NCI-H1417 (cell line): ENCODE results near the gene ROBO4.

Experiments used
- DNase-seq, 3 experiments: peaks; one replicate each; lab custom pipeline; 2025; lab: John Stamatoyannopoulos, UW

Gene ROBO4

DNA sequence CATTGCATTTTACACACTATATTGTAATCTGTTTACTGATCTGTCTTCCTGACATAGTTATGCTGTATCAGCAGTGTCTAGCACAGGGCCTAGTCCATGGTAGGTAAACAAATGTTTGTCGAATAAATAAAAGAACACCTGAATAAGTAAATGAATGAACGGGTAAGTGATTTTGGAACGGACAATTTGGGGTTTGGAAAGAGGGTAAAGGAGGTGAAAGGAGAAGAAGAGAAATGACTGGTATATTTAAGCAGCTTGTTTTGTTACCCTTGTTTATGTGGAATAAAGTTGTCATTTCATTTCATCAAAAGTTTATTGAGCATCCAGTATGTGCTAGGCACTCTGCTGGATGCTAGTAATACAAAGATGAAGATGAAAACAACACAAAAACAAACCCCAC, 21.3 kb upstream of the ROBO4 start, which contains the start of gene HEPN1:
TSS of gene HEPN1 (plus strand) at position 301 of the 400 bp plus-strand sequence.
- no peak for DNase-seq

GRCh38 chr11:124917115-124917637, 19.5 kb upstream of the ROBO4 start:
- DNase-seq: no peak

GRCh38 chr11:124916370-124916710, 18.7 kb upstream of the ROBO4 start:
- DNase-seq: no peak

GRCh38 chr11:124915541-124916369, 18.1 kb upstream of the ROBO4 start:
- no peak for DNase-seq

GRCh38 chr11:124902616-124903015, 5.0 kb upstream of the ROBO4 start:
- no peak for DNase-seq

DNA sequence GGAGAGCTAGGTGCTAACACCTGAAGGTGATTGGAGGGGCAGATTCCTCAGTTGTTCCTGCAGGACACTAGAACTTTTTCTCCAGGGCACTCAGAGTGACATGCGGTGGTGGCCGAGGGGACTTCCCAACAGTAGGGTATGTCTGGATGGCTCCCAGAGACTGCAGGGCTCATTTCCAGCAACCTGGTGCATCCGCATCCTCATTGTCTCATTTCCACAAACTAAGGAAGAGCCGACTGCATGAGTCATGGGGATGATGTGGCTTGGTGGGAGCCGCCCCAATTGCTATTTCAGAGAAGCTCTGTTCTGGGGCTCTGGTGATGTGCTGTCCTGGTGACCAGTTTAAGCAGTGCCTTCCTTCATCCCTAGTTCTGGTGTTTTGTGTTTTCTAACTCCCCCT, 2.8 kb upstream of the ROBO4 start:
- DNase-seq: no peak

DNA sequence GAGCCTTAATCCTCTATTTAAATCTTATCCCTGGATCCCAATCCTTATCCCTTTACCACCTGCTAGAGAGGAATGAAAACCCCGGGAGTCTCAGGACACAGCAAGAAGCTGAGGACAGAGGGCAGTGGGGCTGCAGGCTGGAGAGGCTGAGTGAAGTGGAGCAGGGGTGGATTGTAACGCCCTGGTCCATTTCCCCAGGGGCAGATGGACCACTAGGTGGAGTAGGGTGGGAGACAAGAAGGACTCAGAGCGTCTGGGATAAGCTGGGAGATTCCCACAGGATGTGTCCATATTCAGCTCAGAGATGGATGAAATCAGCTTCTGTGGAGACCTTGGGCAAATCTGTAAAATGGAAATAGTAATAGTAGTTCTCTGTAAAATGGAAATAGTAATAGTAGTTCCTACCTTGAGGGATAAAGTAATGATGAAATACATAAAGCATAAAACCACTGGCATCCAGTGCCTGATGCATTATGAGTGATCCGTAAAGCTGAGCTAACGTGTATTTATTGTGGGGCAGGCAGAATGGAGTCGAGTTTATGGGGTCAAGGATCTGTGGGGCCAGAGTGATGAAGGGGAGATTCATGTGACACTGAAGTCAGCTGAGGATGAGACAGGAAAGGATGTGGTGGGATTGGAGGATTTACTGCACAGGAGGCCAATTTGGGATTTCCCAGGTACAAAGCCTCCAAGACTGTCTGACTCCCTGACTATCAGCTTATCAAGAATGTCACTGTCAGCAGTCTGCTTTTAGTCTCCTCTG, 1.9 kb upstream of the ROBO4 start:
- no peak for DNase-seq

DNA sequence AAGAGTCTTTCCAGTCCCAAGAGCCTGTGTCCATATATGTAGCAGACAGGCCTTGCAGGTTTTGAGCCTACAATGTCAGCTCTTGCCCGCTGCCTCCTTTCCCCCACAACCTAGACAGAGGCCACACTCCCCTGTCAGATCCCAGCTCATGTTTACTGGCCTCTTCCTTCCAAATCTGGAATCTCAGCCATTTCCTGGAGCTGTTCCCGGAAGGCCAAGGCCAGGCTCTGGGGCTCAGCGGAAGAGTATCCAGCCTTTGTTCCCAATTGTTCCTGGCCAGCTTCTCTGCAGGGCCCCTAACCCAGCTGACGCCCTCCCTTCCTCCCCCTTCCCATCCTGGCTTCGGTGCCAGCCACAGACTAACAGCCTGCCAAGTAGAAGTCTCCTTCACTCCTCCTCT, 1.0 kb upstream of the ROBO4 start:
- no peak for DNase-seq

DNA sequence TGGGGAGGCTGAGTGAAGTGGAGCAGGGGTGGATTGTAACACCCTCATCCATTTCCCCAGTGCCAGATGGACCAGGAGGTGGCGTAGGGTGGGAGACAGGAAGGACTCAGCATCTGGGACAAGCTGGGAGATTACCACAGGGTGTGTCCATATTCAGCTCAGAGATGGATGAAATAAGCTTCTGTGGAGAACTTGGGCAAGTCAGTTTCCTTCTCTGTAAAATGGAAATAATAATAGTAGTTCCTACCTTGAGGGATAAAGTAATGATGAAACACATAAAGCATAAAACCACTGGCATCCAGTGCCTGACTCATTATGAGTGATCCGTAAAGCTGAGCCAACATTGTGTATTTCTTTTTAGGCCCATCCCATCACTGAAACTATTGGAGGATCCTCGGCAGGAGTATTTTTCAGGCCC, 607 bp upstream of the ROBO4 start:
- DNase-seq: no peak

GRCh38 chr11:124896821-124897391, 759 bp downstream of the ROBO4 start:
- no peak for DNase-seq

DNA sequence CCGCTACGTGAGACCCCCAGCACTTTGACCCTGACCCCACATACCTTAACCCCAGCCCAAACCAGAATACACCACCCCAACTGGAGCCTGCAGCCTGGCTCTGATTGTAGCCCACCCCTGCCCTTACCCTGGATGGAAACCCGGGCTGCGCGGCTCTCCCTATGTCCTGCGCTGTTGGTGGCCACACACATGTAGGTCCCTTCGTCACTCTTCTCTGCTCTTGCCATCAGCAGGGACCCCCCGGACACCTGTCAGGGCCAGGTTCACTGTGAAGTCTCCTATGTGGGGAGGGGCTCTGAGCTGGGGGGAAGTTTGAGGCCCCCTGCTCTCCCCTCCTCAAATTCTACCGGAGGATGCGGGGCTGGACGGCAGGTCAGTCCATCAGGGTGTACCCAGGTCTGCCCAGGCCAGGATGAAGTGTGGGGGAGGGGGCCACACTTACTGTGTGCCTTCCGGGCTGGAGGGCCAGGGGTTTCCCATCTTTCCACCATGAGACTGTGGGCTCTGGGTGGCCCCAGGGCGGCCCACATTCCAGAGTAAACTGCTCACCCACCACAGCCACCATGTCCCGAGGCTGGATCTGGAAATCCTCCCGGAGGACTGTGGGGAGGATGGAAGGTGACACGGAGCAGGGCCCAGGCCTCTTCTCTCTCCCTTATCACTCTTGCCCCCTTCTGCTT, 1.5 kb downstream of the ROBO4 start:
- DNase-seq: no peak

DNA sequence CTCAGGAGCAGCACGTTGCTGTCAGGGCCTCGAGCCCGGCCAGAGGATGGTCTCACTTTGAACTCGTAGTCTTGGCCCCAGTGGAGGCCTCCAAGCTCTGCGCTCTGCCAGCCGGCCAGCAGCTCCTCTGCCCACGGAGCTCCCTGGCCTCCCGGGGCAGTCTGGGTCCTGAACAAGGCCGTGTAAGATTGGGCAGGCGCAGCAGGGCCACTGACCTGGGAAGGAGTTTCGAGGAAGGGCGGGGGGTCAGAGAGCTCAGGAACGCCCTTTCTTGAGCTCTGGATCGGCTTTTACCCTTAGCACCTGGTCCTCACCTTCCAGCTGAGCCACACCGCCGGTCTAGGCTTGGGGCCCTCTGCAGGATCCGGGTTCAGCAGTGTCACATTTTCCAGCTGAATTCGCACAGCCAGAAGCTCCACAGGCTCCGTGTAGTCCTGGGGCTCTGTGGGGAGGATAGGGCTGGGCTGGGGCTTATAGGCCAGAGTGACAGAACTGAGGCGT, 2.1 kb downstream of the ROBO4 start:
- DNase-seq: no peak

GRCh38 chr11:124894606-124895430, 2.8 kb downstream of the ROBO4 start:
- DNase-seq: no peak

GRCh38 chr11:124893781-124894401, 3.8 kb downstream of the ROBO4 start:
- DNase-seq: no peak

GRCh38 chr11:124892750-124893454, 4.8 kb downstream of the ROBO4 start:
- DNase-seq: no peak

- no peak for DNase-seq
These were observed 5.5 kb downstream of the ROBO4 start for GRCh38 chr11:124892146-124892545.

GRCh38 chr11:124891373-124891861, 6.2 kb downstream of the ROBO4 start:
- no peak for DNase-seq

- DNase-seq: no peak
These were observed 6.8 kb downstream of the ROBO4 start for GRCh38 chr11:124890683-124891372.

- no peak for DNase-seq
These were observed 7.5 kb downstream of the ROBO4 start for GRCh38 chr11:124890151-124890550.
